Endodermal cell (in vitro differentiated cells): ENCODE measurements around the gene SEMA4G. TPM values are rescaled to one million over a fixed set of nuclear protein-coding genes. Genes with fewer than 3 reads are reported as not detected.

Source experiments
- DNase-seq: peaks from one replicate; pipeline ENCODE4 v3.0.0-alpha.2; 2017
- H3K27ac ChIP-seq: 2 replicates; pipeline ENCODE4 v1.5.1; 2013; ENCODE audit warnings: mild to moderate bottlenecking, low read depth, low read length, moderate library complexity
- H3K27me3 ChIP-seq: 2 replicates; pipeline ENCODE4 v1.6.1; 2013; ENCODE audit warnings: mild to moderate bottlenecking, low read length, moderate library complexity; ENCODE audit not compliant: insufficient read depth, control insufficient read depth, poor library complexity, severe bottlenecking
- H3K36me3 ChIP-seq: 2 replicates; pipeline ENCODE4 v1.7.0; 2013; ENCODE audit warnings: mild to moderate bottlenecking, low read length, moderate library complexity; ENCODE audit not compliant: control insufficient read depth, insufficient read depth
- H3K4me1 ChIP-seq: one replicate; pipeline ENCODE4 v1.7.0; 2013; ENCODE audit warnings: low read length; ENCODE audit not compliant: control insufficient read depth, insufficient read depth
- H3K4me3 ChIP-seq: 2 replicates; pipeline ENCODE4 v1.5.1; 2013; ENCODE audit warnings: mild to moderate bottlenecking, low read length, moderate library complexity
- H3K9ac ChIP-seq: 2 replicates; pipeline ENCODE4 v1.6.1; 2013; ENCODE audit warnings: mild to moderate bottlenecking, low read length, moderate library complexity; ENCODE audit not compliant: poor library complexity, severe bottlenecking; ENCODE audit errors: extremely low read depth
- H3K9me3 ChIP-seq: 2 replicates; pipeline ENCODE4 v1.6.1; 2013; ENCODE audit warnings: mild to moderate bottlenecking, low read length, moderate library complexity; ENCODE audit not compliant: control insufficient read depth
- H3K27ac Mint-ChIP-seq: 2 replicates; pipeline ENCODE4 v1.8.0; 2020; ENCODE audit warnings: mixed read lengths
- H3K27me3 Mint-ChIP-seq: 2 replicates; pipeline ENCODE4 v1.8.0; 2021; ENCODE audit warnings: mild to moderate bottlenecking, mixed read lengths; ENCODE audit not compliant: insufficient read depth
- H3K36me3 Mint-ChIP-seq: 2 replicates; pipeline ENCODE4 v1.8.0; 2020; ENCODE audit warnings: low read depth, mixed read lengths
- H3K4me1 Mint-ChIP-seq: 2 replicates; pipeline ENCODE4 v1.8.0; 2020; ENCODE audit warnings: mixed read lengths
- H3K4me3 Mint-ChIP-seq: 2 replicates; pipeline ENCODE4 v1.8.0; 2020; ENCODE audit warnings: mild to moderate bottlenecking, moderate library complexity, mixed read lengths
- H3K9me3 Mint-ChIP-seq: 2 replicates; pipeline ENCODE4 v1.8.0; 2020; ENCODE audit warnings: mild to moderate bottlenecking, mixed read lengths
- WGBS, 2 experiments: methylation state at CpG; one replicate each; pipeline versions ENCODE4 v1.1.5 to v1.1.7; 2013; ENCODE audit warnings: missing lambda C conversion rate in 2 of 2, mixed read lengths in 1 of 2; ENCODE audit not compliant: insufficient coverage in 1 of 2, insufficient read length in 1 of 2; 5-methylcytosine and 5-hydroxymethylcytosine counted together
- microRNA-seq: library from miRNA; unstranded; fragments of <30 nt; microRNA quantifications from one replicate; pipeline ENCODE4 v1.2.0, GENCODE V29; 2020; ENCODE audit warnings: borderline microRNAs expressed
- total RNA-seq, 2 donors: library from RNA; stranded (reverse); fragmentation: NEBNext Ultra II Directional in 1 of 2; extraction: Animal tissue kit (Norgen Biotek cat#: 25700) in 1 of 2; gene quantifications; 2 replicates in 1 of 2; 3 replicates in 1 of 2; pipeline ENCODE4 v1.2.1, GENCODE V29; 2021
- TF ChIP-seq, protein P1 (sequence below): fragments of 200-600 bp; sonication (generic); conservative IDR thresholded peaks from 2 replicates; pipeline ENCODE4 v1.5.0; 2021; ENCODE audit warnings: antibody characterized with exemption, mild to moderate bottlenecking

Gene SEMA4G
- total RNA-seq, 2 donors from 2014 or later, result 20.1 to 36.6 TPM

- H3K27me3 Mint-ChIP-seq, result peaks cover 72% of the 10 kb centered on the region
- H3K4me1 Mint-ChIP-seq, result peaks cover 15% of the 10 kb centered on the region
- TF ChIP-seq, protein P1, sequence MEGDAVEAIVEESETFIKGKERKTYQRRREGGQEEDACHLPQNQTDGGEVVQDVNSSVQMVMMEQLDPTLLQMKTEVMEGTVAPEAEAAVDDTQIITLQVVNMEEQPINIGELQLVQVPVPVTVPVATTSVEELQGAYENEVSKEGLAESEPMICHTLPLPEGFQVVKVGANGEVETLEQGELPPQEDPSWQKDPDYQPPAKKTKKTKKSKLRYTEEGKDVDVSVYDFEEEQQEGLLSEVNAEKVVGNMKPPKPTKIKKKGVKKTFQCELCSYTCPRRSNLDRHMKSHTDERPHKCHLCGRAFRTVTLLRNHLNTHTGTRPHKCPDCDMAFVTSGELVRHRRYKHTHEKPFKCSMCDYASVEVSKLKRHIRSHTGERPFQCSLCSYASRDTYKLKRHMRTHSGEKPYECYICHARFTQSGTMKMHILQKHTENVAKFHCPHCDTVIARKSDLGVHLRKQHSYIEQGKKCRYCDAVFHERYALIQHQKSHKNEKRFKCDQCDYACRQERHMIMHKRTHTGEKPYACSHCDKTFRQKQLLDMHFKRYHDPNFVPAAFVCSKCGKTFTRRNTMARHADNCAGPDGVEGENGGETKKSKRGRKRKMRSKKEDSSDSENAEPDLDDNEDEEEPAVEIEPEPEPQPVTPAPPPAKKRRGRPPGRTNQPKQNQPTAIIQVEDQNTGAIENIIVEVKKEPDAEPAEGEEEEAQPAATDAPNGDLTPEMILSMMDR, result no peak
- no peaks in the 10 kb centered on the region for H3K9me3 ChIP-seq
- no peak overlapping the region for H3K4me3 ChIP-seq
- H3K27ac Mint-ChIP-seq, result no peak overlapping the region
- no peak overlapping the region for H3K4me3 Mint-ChIP-seq
- H3K4me1 ChIP-seq, result no peaks in the 10 kb centered on the region
- H3K27ac ChIP-seq, result no peak overlapping the region
- peaks cover 62% of the 10 kb centered on the region for H3K27me3 ChIP-seq
- DNase-seq, result no peak
- H3K9me3 Mint-ChIP-seq, result no peaks in the 10 kb centered on the region
- no peak overlapping the region for H3K9ac ChIP-seq
- no peaks in the 10 kb centered on the region for H3K36me3 ChIP-seq
- WGBS, 2 experiments, result 69 to 85% methylated on average over 2 to 5 of the region's 5 CpGs
- H3K36me3 Mint-ChIP-seq, result no peaks in the 10 kb centered on the region
These were observed 47.5 kb downstream of the SEMA4G start for GRCh38 chr10:101016814-101017213.

DNA sequence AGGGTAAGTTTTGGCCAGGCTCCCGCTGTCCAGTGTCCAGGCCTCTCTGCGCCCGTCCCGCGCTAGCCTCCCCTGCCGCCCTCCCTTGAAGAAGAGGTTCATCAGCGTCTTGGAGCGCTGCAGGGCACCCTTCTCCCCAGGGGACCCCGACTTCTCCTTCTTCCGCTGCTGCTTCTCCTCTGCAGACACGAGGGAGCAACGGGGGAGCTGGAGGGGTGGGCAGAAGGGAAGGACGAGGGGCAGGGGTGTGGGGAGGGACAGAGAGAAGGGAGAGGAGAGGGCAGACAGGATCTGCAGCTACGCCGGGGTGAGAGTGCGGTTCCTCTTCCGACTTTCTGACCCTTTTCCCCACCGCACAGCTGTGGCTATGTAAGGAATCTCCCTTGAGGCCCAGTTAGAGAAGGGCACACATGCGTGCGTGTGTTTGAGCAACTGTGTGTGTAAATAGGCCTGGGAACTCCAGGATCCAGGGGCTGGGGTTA lies 48.9 kb downstream of the SEMA4G start:
- Mint-ChIP-seq H3K27ac (no peak overlapping the region), H3K9me3 (no peaks in the 10 kb centered on the region), H3K36me3 (no peaks in the 10 kb centered on the region), H3K4me1 (peaks cover 12% of the 10 kb centered on the region), H3K4me3 (peak overlapping the region; percentile 44), H3K27me3 (peaks cover 72% of the 10 kb centered on the region)
- Histone ChIP-seq H3K9ac (no peak overlapping the region), H3K9me3 (no peaks in the 10 kb centered on the region), H3K36me3 (no peaks in the 10 kb centered on the region), H3K4me3 (no peak overlapping the region), H3K4me1 (no peaks in the 10 kb centered on the region), H3K27me3 (peaks cover 63% of the 10 kb centered on the region), H3K27ac (no peak overlapping the region)
- TF ChIP-seq, protein P1, result no peak
- 41 to 70% methylated on average over 2 to 20 of the region's 20 CpGs for WGBS, 2 experiments
- DNase-seq, result peak; percentile 70

DNA sequence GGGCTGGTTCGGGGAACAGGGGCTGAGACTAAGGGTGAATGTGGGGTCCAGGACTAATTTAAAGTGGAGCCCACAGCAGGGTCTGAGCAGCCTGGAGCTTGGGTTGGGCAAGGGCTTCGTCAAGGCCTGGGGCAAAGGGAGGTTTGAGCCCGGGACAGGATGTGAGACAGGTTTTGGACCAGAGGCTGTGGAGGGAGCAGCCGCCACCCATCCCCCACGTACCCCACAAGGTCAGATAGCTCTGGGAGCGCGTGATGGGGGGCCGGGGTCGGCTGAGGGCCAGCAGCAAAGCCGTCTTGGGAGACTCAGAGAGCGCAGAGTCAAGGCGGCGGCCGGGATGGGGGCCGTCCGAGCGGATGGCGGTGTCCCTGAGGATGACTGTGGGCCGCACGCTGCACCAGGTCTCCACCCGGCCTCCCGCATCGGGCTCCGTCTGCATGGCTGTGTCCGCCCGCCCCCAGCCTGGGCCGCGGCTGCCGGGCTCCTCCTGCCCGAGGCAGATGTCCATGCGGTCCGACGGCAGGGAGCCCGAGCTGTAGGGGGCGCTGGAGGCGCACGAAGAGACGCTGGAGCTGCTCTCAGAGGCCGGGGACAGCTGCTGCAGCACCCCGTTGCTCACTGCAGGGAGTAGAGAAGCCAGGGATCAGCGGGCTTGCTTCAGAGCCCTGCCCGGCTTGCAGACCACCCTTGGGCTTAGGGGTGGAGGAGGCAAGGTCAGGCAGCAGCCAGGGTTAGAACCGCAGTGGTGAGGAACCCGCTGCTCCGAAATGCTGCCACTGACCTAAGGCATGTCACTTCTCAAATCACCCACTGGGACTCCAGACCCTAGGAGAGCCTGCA lies 49.5 kb downstream of the SEMA4G start:
- no peaks in the 10 kb centered on the region for H3K36me3 ChIP-seq
- peaks cover 8% of the 10 kb centered on the region for H3K4me1 Mint-ChIP-seq
- no peak overlapping the region for H3K27ac ChIP-seq
- no peak overlapping the region for H3K27ac Mint-ChIP-seq
- TF ChIP-seq, protein P1, result peak; percentile 95
- no peaks in the 10 kb centered on the region for H3K4me1 ChIP-seq
- peak overlapping the region; percentile 44 for H3K4me3 Mint-ChIP-seq
- no peaks in the 10 kb centered on the region for H3K9me3 Mint-ChIP-seq
- DNase-seq, result peak; percentile 98
- H3K9ac ChIP-seq, result no peak overlapping the region
- no peaks in the 10 kb centered on the region for H3K9me3 ChIP-seq
- 19 to 27% methylated on average over 19 to 45 of the region's 45 CpGs for WGBS, 2 experiments
- no peaks in the 10 kb centered on the region for H3K36me3 Mint-ChIP-seq
- peaks cover 72% of the 10 kb centered on the region for H3K27me3 Mint-ChIP-seq
- H3K4me3 ChIP-seq, result no peak overlapping the region
- peaks cover 63% of the 10 kb centered on the region for H3K27me3 ChIP-seq

Small RNA genes within 50 kb of the gene (microRNA-seq; reads per million reads assigned to microRNA genes)
- not detected for gene MIR608

Other genes with a start within 250 kb of the SEMA4G start
- gene PAX2, start 223.9 kb upstream of the SEMA4G start, total RNA-seq, result under 1 TPM; 0.93 to 0.99 TPM
- 10 to 100 TPM; 31.5 to 38.9 TPM for gene SLF2, start 56.5 kb upstream of the SEMA4G start, total RNA-seq
- gene MRPL43, start 18.0 kb downstream of the SEMA4G start, total RNA-seq, result 10 to 100 TPM; 68.9 to 72.8 TPM
- gene TWNK, start 18.0 kb downstream of the SEMA4G start, total RNA-seq, result 10 to 100 TPM; 11.2 to 15.1 TPM
- gene LZTS2, start 30.3 kb downstream of the SEMA4G start, total RNA-seq, result 10 to 100 TPM; 76.8 to 85.9 TPM
- gene PDZD7, start 61.6 kb downstream of the SEMA4G start, total RNA-seq, result 1 to 10 TPM in 1 of 2 donors, under 1 TPM in 1; 0.49 to 1.1 TPM
- 1 to 10 TPM; 1.8 to 2.1 TPM for gene SFXN3, start 61.7 kb downstream of the SEMA4G start, total RNA-seq
- gene KAZALD1, start 92.5 kb downstream of the SEMA4G start, total RNA-seq, result 10 to 100 TPM in 1 of 2 donors, 1 to 10 TPM in 1; 5.2 to 10.0 TPM
- not detected for gene TLX1, start 161.8 kb downstream of the SEMA4G start, total RNA-seq